Testis (tissue), 2 donors: Measurements from ENCODE around the gene MAP3K19.
"Not testable (repeated sequence)": the region's sequence is repeated elsewhere in the genome, so short reads cannot be mapped to it uniquely, and the experiment has no call there.

Experiments used
- CTCF ChIP-seq, 3 experiments: fragments of 450-650 bp in 2 of 3; fragments of 200-600 bp in 1 of 3; sonication (generic) in 1 of 3; IDR thresholded peaks; one replicate each; pipeline ENCODE4 v1.5.1; 2016 to 2019; ENCODE audit warnings: antibody characterized with exemption in 3 of 3, mild to moderate bottlenecking in 2 of 3, moderate library complexity in 1 of 3
- POLR2A ChIP-seq: fragments of 450-650 bp; IDR thresholded peaks from one replicate; pipeline ENCODE4 v1.6.1; 2017; ENCODE audit warnings: antibody characterized with exemption, mild to moderate bottlenecking, moderate library complexity

DNA sequence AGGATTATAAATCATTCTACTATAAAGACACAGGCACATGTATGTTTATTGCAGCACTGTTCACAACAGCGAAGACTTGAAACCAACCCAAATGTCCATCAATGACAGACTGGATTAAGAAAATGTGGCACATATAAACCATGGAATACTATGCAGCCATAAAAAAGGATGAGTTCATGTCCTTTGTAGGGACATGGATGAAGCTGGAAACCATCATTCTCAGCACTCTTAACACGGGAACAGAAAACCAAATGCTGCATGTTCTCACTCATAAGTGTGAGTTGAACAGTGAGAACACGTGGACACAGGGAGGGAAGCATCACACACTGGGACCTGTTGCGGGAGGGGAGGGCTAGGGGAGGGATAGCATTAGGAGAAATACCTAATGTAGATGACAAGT lies 42.4 kb upstream of the MAP3K19 start:
- TF ChIP-seq CTCF (IDR thresholded peaks at IDR 0.05); POLR2A: not testable (repeated sequence)
